ENCODE data around the gene KISS1.

The KISS1 gene

DNA sequence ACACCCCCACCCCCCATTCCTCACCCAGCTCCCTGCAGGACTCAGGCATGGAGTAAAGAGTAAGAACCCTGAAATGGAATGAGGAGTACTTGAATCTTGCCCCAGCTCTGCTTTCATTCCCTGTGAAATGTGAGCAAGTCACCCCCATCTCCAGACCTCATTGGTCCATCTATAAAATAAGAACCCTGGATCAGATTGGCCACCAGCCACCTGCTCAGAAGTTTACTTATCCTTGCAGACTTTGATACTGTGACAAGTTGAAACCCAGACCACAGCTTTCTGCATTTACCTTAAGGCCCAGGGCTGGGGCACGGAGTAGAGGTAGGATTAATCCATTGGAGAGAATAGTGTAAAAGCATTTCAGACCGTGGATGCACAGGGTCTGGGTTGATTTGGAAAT, 2.2 kb downstream of the KISS1 start:
- Histone ChIP-seq H3K36me3 (ENCODE audit: control insufficient read depth, low read length) (no peaks in the 10 kb centered on the region), H3F3A (ENCODE audit: control insufficient read depth, insufficient read depth) (no peaks in the 10 kb centered on the region), H3K27ac (ENCODE audit: low read depth, low read length) (no peak overlapping the region), H3K4me2 (ENCODE audit: low read length) (no peak overlapping the region), H3K9me2 (replicated peaks; ENCODE audit: control insufficient read depth, low read length) (no peaks in the 10 kb centered on the region), H4K20me1 (ENCODE audit: control insufficient read depth, insufficient read depth, low read depth, low read length) (no peaks in the 10 kb centered on the region), H3K27me3 (ENCODE audit: control insufficient read depth, low read length) (peaks cover 38% of the 10 kb centered on the region), H3K4me3 (ENCODE audit: low read length) (no peak overlapping the region), H3K79me2 (ENCODE audit: control insufficient read depth, low read length) (no peaks in the 10 kb centered on the region), H3K4me1 (ENCODE audit: control insufficient read depth, low read length) (no peaks in the 10 kb centered on the region), H3K9me3 (ENCODE audit: control insufficient read depth, insufficient read depth, low read length) (peaks cover 2% of the 10 kb centered on the region)
- TF ChIP-seq EZH2phosphoT487 (IDR thresholded peaks at IDR 0.05; ENCODE audit: borderline replicate concordance, low read length): no peak
- TF ChIP-seq CTCF (IDR thresholded peaks at IDR 0.05; ENCODE audit: low read depth, low read length, poor library complexity, severe bottlenecking): no peak

GRCh38 chr1:204192589-204193352, 3.5 kb downstream of the KISS1 start:
- no peaks in the 10 kb centered on the region for H3K36me3 ChIP-seq (ENCODE audit: control insufficient read depth, low read length)
- no peak overlapping the region for H3K4me2 ChIP-seq (ENCODE audit: low read length)
- H4K20me1 ChIP-seq (ENCODE audit: control insufficient read depth, insufficient read depth, low read depth, low read length): no peaks in the 10 kb centered on the region
- TF ChIP-seq EZH2phosphoT487 (IDR thresholded peaks at IDR 0.05; ENCODE audit: borderline replicate concordance, low read length) (no peak), CTCF (IDR thresholded peaks at IDR 0.05; ENCODE audit: low read depth, low read length, poor library complexity, severe bottlenecking) (no peak)
- H3K4me1 ChIP-seq (ENCODE audit: control insufficient read depth, low read length): no peaks in the 10 kb centered on the region
- H3K27ac ChIP-seq (ENCODE audit: low read depth, low read length): no peak overlapping the region
- H3K79me2 ChIP-seq (ENCODE audit: control insufficient read depth, low read length): no peaks in the 10 kb centered on the region
- H3F3A ChIP-seq (ENCODE audit: control insufficient read depth, insufficient read depth): no peaks in the 10 kb centered on the region
- no peak overlapping the region for H3K4me3 ChIP-seq (ENCODE audit: low read length)
- H3K9me2 ChIP-seq (replicated peaks; ENCODE audit: control insufficient read depth, low read length): no peaks in the 10 kb centered on the region
- H3K9me3 ChIP-seq (ENCODE audit: control insufficient read depth, insufficient read depth, low read length): peaks cover 2% of the 10 kb centered on the region
- H3K27me3 ChIP-seq (ENCODE audit: control insufficient read depth, low read length): peaks cover 50% of the 10 kb centered on the region

GRCh38 chr1:204192046-204192445, 4.2 kb downstream of the KISS1 start:
- H4K20me1 ChIP-seq (ENCODE audit: control insufficient read depth, insufficient read depth, low read depth, low read length): no peaks in the 10 kb centered on the region
- no peaks in the 10 kb centered on the region for H3F3A ChIP-seq (ENCODE audit: control insufficient read depth, insufficient read depth)
- H3K79me2 ChIP-seq (ENCODE audit: control insufficient read depth, low read length): no peaks in the 10 kb centered on the region
- no peaks in the 10 kb centered on the region for H3K4me1 ChIP-seq (ENCODE audit: control insufficient read depth, low read length)
- H3K4me3 ChIP-seq (ENCODE audit: low read length): no peak overlapping the region
- H3K27ac ChIP-seq (ENCODE audit: low read depth, low read length): no peak overlapping the region
- H3K36me3 ChIP-seq (ENCODE audit: control insufficient read depth, low read length): no peaks in the 10 kb centered on the region
- no peak overlapping the region for H3K4me2 ChIP-seq (ENCODE audit: low read length)
- peaks cover 2% of the 10 kb centered on the region for H3K9me3 ChIP-seq (ENCODE audit: control insufficient read depth, insufficient read depth, low read length)
- peaks cover 56% of the 10 kb centered on the region for H3K27me3 ChIP-seq (ENCODE audit: control insufficient read depth, low read length)
- TF ChIP-seq EZH2phosphoT487 (IDR thresholded peaks at IDR 0.05; ENCODE audit: borderline replicate concordance, low read length) (no peak), CTCF (IDR thresholded peaks at IDR 0.05; ENCODE audit: low read depth, low read length, poor library complexity, severe bottlenecking) (no peak)
- H3K9me2 ChIP-seq (replicated peaks; ENCODE audit: control insufficient read depth, low read length): no peaks in the 10 kb centered on the region

All from DOHH2 (cell line).